HG02798 (cell line): ENCODE measurements around the gene SRSF6.
"Not testable (repeated sequence)": the region's sequence is repeated elsewhere in the genome, so short reads cannot be mapped to it uniquely, and the experiment has no call there.

Experiments
- ATAC-seq: cut with Tn5 transposase; IDR thresholded peaks from one replicate; pipeline ENCODE4 v1.9.1; 2021; ENCODE audit warnings: mild to moderate bottlenecking; ENCODE audit not compliant: unreplicated experiment, poor library complexity

The SRSF6 gene

DNA sequence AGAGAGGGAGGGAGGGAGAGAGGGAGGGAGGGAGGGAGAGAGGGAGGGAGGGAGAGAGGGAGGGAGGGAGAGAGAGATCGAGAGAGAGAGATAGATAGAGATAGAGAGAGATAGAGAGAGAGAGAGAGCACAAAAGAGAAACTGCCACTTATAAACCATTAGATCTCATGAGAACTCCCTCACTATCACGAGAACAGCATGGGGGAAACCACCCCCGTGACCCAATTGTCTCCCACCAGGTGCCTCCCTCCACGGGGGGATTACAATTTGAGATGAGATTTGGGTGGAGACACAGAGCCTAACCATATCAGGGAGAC, 9.3 kb upstream of the SRSF6 start:
- ATAC-seq = not testable (repeated sequence)

DNA sequence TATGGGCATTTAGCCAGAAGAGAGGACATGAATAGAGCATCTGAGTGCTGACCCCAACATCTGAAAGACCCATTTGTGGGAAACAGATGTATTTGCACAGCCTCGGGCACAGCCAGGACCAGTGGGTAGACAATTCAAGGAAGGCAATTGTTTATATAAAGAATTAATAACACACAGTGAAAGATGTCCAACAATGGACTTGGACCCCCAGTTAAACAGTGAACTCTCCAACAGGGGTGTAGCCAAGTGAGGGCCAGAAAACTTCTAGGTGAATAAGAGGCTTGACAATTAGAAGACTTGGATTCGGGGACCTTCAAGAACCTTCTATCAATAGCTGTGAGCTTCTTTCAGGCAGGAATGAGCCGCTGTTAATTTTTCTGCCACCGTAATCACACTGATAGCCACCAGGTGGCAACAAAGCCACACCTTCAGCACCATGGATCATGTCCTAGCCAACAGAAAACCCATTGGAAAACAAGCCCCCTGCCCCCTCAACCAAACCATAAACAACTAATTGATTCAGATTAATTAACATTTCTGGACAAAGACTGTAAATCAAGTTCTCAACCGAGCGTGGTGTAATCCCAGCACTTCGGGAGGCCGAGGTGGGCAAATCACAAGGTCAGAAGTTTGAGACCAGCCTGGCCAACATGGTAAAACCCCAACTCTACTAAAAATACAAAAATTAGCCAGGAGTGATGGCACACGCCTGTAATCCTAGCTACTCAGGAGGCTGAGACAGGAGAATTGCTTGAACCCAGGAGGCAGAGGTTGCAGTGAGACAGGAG, 8.8 kb upstream of the SRSF6 start:
- no peak for ATAC-seq

GRCh38 chr20:43450841-43451799, 6.6 kb upstream of the SRSF6 start:
- ATAC-seq = no peak

DNA sequence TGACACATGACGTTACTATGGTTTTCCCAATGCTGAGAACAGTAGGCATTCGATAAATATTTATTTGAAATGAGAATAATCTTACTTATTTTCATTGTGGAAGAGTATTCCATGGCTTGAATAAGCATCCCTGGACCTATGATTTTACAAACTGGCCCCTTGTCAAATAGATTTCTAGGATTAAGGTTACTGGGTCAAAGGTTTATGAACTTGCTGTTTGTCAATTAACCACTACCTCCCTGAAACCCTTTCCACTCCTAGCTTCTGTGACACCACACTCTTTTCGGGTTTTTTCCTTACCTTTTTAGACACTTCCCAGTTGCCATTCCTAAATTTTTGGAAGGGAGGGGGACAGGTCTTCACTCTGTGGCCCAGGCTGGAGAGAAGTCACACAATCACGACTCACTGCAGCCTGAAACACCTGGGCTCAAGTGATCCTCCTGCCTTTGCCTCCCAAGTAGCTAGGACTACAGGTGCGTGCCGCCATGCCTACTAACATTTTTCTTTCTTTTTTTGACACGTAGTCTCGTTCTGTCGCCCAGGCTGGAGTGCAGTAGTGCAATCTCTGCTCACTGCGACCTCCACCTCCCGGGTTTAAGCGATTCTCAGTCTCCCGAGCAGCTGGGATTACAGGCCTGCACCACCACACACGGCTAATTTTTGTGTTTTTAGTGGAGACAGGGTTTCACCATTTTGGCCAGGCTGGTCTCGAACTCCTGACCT, 5.1 kb upstream of the SRSF6 start:
- no peak for ATAC-seq

GRCh38 chr20:43456252-43456651, 1.4 kb upstream of the SRSF6 start:
- not testable (repeated sequence) for ATAC-seq

DNA sequence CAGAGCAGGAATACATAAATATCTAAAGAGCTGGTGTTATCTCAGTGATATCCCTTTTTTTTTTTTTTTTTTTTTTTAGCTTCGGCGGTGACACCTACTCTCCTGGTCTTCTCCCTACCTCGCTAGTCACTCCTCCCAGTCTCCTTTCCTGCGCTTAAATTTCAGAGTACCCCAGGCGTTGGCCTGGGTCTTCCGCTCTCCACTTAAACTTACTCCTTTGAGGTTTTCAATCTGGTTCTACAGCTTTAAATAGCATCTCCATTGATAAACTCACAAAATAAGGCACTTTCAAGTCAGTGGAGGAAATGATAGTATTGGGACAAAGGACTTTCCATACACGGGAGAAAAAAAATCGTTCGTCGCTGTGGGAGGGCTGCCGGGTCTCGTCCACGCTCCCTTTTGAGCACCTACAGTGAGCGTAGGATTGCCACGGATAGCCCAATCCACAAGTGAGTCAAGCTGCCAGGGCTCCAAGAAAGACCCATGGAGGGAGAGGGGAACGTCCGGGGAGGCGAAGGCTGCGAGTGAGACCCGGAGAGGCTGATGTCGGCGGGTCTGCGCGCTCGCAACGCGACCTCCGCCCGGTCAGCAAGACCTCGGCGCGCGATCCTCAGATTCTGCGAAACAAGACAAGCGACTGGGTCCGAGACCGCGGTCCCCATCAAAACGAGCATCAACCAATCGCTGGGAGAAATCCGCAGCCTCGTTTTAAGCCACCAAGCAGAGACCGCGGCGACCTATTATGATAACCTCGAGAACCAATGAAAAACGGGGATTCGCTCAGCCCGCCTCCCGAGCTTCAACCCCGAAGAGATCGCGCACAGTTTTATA, 672 bp upstream of the SRSF6 start:
- ATAC-seq = peak; percentile 74

GRCh38 chr20:43458422-43458924, 777 bp downstream of the SRSF6 start:
- no peak for ATAC-seq

DNA sequence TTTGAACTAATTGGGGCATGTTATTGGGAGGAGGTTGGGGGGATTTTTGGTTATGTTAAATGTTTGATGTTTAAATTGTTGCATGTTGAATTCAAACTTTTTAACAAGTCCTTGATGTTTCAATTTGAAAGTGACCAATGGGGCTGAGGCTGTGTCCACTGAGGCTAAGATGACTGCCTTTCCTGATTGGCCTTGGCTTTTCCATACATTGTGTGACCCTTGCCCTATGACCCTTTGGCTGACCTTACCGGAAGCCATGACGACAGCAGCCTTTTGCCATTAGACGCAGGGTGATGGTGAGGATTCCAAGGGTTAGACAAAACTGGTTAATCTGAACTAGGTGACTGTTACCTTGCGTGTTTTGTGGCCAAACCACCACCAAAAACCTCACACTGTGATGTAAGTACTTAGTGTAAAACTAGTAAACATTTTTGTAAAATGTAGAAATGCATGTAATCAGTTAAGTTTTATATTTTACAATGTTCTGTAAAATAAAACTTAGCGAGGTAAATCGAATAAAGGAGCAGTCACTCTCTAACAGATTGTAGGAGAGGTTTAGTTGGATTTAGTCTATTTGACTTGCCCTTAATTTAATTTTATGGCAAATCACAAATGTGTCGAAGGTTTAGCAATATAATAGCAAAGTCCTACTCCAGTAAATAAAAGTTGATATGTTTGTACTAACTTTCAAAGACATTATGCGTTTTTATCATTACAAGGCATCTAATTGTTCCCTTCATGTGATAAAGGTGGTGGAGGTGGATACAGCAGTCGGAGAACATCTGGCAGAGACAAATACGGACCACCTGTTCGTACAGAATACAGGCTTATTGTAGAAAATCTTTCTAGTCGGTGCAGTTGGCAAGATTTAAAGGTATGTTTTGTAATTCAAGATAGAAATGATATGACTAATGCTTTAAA, 1.6 kb downstream of the SRSF6 start:
- ATAC-seq = no peak

- no peak for ATAC-seq
These were observed 2.6 kb downstream of the SRSF6 start for GRCh38 chr20:43460172-43460829.

GRCh38 chr20:43460830-43461200, 3.1 kb downstream of the SRSF6 start:
- ATAC-seq = no peak

- no peak for ATAC-seq
These were observed 4.4 kb downstream of the SRSF6 start for GRCh38 chr20:43461894-43462659.

GRCh38 chr20:43462660-43463526, 5.2 kb downstream of the SRSF6 start:
- ATAC-seq = no peak

GRCh38 chr20:43463527-43464218, 6.0 kb downstream of the SRSF6 start:
- ATAC-seq = no peak

DNA sequence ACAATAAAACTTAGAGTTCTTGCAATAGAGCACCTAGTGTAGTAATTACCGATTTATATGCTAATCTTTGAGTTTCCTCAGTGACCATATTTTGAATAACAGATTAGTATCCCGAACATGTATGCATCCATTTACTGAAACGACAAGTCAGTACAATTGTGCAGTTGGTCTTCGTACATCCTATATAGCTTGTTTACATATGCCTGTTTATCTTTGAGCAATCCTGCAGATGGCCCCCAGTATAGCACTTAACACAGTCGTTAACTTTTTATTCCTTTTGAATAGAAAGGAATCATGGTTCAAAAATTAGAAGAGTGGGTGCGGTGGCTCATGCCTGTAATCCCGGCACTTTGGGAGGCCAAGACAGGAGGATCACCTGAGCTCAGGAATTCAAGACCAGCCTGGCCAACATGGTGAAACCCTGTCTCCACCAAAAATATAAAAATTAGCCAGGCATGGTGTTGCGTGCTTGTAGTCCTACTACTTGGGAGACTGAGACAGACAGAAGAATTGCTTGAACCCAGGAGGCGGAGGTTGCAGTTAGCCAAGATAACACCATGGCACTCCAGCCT, 6.6 kb downstream of the SRSF6 start:
- ATAC-seq = no peak

- ATAC-seq = no peak
These were observed 7.9 kb downstream of the SRSF6 start for GRCh38 chr20:43465625-43465943.

GRCh38 chr20:43467589-43467988, 9.9 kb downstream of the SRSF6 start:
- ATAC-seq = no peak
